PC-9 (cell line): Measurements from ENCODE around the gene PLEKHM1. TPM values are rescaled to one million over a fixed set of nuclear protein-coding genes. Genes with fewer than 3 reads are reported as not detected.
"Not testable (repeated sequence)": the region's sequence is repeated elsewhere in the genome, so short reads cannot be mapped to it uniquely, and the experiment has no call there.

Source experiments
- BruUV-seq: library from RNA; stranded (reverse); fragments of 400-500 nt; replicated peaks from 2 replicates; lab custom pipeline; 2021; lab: Mats Ljungman, UMichigan
- CTCF ChIA-PET: fragments of 300-600 bp; sonication (Branson Sonifier 250); formaldehyde crosslinking; loops from one replicate; lab custom pipeline; 2022; ENCODE audit warnings: antibody characterized with exemption; lab: Charles Lee
- POLR2A ChIA-PET: fragments of 300-600 bp; sonication (Branson Sonifier 250); formaldehyde crosslinking; loops from one replicate; lab custom pipeline; 2022; ENCODE audit warnings: antibody characterized with exemption; ENCODE audit not compliant: unreplicated experiment; lab: Charles Lee
- DNase-seq, 2 experiments: peaks; one replicate each; pipeline versions ENCODE4 v3.0.0 to v3.0.0-alpha.2; 2015 to 2022; ENCODE audit warnings: mixed read lengths in 1 of 2
- H2AFZ ChIP-seq: fragments of 200-600 bp; sonication (generic); 2 replicates; pipeline ENCODE4 v1.8.1; 2017; ENCODE audit warnings: antibody characterized with exemption
- H3F3A ChIP-seq: fragments of 200-600 bp; sonication (generic); 2 replicates; pipeline ENCODE4 v1.8.1; 2017; ENCODE audit warnings: antibody characterized with exemption, mild to moderate bottlenecking, low read depth; ENCODE audit not compliant: insufficient read depth
- H3K27ac ChIP-seq: fragments of 200-600 bp; sonication (generic); 2 replicates; pipeline ENCODE4 v1.6.1; 2016; ENCODE audit warnings: mixed run types
- H3K27me3 ChIP-seq: fragments of 200-600 bp; sonication (generic); 2 replicates; pipeline ENCODE4 v1.6.1; 2016; ENCODE audit warnings: low read depth, mixed run types; ENCODE audit not compliant: insufficient read depth
- H3K36me3 ChIP-seq: fragments of 200-600 bp; sonication (generic); 2 replicates; pipeline ENCODE4 v1.6.1; 2016; ENCODE audit warnings: low read depth, mixed run types
- H3K4me1 ChIP-seq: fragments of 200-600 bp; sonication (generic); replicated peaks from 2 replicates; pipeline ENCODE4 v1.6.1; 2016; ENCODE audit warnings: mixed run types; ENCODE audit not compliant: insufficient read depth
- H3K4me2 ChIP-seq: fragments of 200-600 bp; sonication (generic); 2 replicates; pipeline ENCODE4 v1.6.1; 2017; ENCODE audit warnings: mixed run types
- H3K4me3 ChIP-seq: fragments of 200-600 bp; sonication (generic); 2 replicates; pipeline ENCODE4 v1.6.1; 2016; ENCODE audit warnings: mixed run types
- H3K79me2 ChIP-seq: fragments of 200-600 bp; sonication (generic); 2 replicates; pipeline ENCODE4 v1.6.1; 2017; ENCODE audit warnings: low read depth, mixed run types
- H3K9me2 ChIP-seq: fragments of 200-600 bp; sonication (generic); 2 replicates; pipeline ENCODE4 v1.8.1; 2017; ENCODE audit warnings: mild to moderate bottlenecking; ENCODE audit not compliant: insufficient read depth
- H3K9me3 ChIP-seq: fragments of 200-600 bp; sonication (generic); 2 replicates; pipeline ENCODE4 v1.8.1; 2016; ENCODE audit warnings: low read depth; ENCODE audit not compliant: insufficient read depth
- H4K20me1 ChIP-seq: fragments of 200-600 bp; sonication (generic); 2 replicates; pipeline ENCODE4 v1.8.1; 2017; ENCODE audit not compliant: insufficient read depth
- CTCF ChIP-seq: fragments of 200-600 bp; sonication (generic); conservative IDR thresholded peaks from 2 replicates; pipeline ENCODE4 v1.6.1; 2017; ENCODE audit warnings: mixed run types, antibody characterized with exemption, mild to moderate bottlenecking, moderate library complexity
- EZH2 ChIP-seq: fragments of 200-600 bp; sonication (generic); IDR thresholded peaks from 2 replicates; pipeline ENCODE4 v1.8.0; 2017; ENCODE audit warnings: antibody characterized with exemption, low read depth
- intact Hi-C: fragments of 100-400 bp; cut with micrococcal nuclease; formaldehyde crosslinking; loops from one replicate; pipeline ENCODE4 v1.10.0; 2022; ENCODE audit not compliant: unreplicated experiment
- total RNA-seq: library from RNA; stranded (reverse); gene quantifications from 2 replicates; pipeline ENCODE4 v1.2.3, GENCODE V29; 2021

PLEKHM1 gene
- total RNA-seq, 1 experiment from 2014 or later, result 42.5 TPM

- intact Hi-C loops, H3K36me3 ChIP-seq, H3K27me3 ChIP-seq, H3K4me2 ChIP-seq, H3K4me3 ChIP-seq, H3K9me3 ChIP-seq, H4K20me1 ChIP-seq, H3K79me2 ChIP-seq, POLR2A ChIA-PET, H3K9me2 ChIP-seq, CTCF ChIA-PET, DNase-seq, H3K27ac ChIP-seq, H2AFZ ChIP-seq, BruUV-seq: not testable (repeated sequence)
- peaks cover 51% of the 10 kb centered on the region for H3K4me1 ChIP-seq
- peaks cover 42% of the 10 kb centered on the region for H3F3A ChIP-seq
Measured at GRCh38 chr17:45443371-45444260, 46.9 kb downstream of the PLEKHM1 start.

GRCh38 chr17:45441526-45442310 lies 48.8 kb downstream of the PLEKHM1 start:
- peaks cover 35% of the 10 kb centered on the region for H3F3A ChIP-seq
- ChIA-PET CTCF (no interaction called here), POLR2A (no interaction called here)
- intact Hi-C loops, result no loop called here
- peaks cover 5% of the 10 kb centered on the region; the same call in 1 of the 2 replicates for H3K36me3 ChIP-seq
- TF ChIP-seq CTCF, result no peak
- TF ChIP-seq EZH2, result no peak
- BruUV-seq, result no TSS peak
- no peak overlapping the region for H3K27ac ChIP-seq
- no peaks in the 10 kb centered on the region for H3K27me3 ChIP-seq
- H3K4me1 ChIP-seq, result peaks cover 42% of the 10 kb centered on the region
- H3K9me2 ChIP-seq, result no peaks in the 10 kb centered on the region
- no peak overlapping the region for H3K4me3 ChIP-seq
- H3K9me3 ChIP-seq, result no peaks in the 10 kb centered on the region
- DNase-seq, result no peak
- no peaks in the 10 kb centered on the region for H4K20me1 ChIP-seq
- H3K4me2 ChIP-seq, result no peak overlapping the region
- no peaks in the 10 kb centered on the region for H3K79me2 ChIP-seq
- no peak overlapping the region for H2AFZ ChIP-seq

- intact Hi-C loops, H3K79me2 ChIP-seq, H2AFZ ChIP-seq, H3K36me3 ChIP-seq, H3K9me2 ChIP-seq, H3K27me3 ChIP-seq, H3K9me3 ChIP-seq, H4K20me1 ChIP-seq, CTCF ChIA-PET, H3K4me3 ChIP-seq, BruUV-seq: not testable (repeated sequence)
- Histone ChIP-seq H3K4me2 (peak overlapping the region; percentile 26), H3K27ac (peak overlapping the region; percentile 29), H3F3A (peaks cover 28% of the 10 kb centered on the region), H3K4me1 (peaks cover 34% of the 10 kb centered on the region)
- POLR2A ChIA-PET, result interaction anchor here (0.6 to 0.7 kb wide), 2 partner anchors 281 to 1602 kb away, joined by 3 to 4 read pairs; no protein-coding TSS in a partner anchor
- DNase-seq, result peak in 1 of 2 experiments; percentile 47
Measured at GRCh38 chr17:45440839-45441515, 49.5 kb downstream of the PLEKHM1 start.
